Caco-2 (cell line): ENCODE data around the gene CAMK1D. TPM values are rescaled to one million over a fixed set of nuclear protein-coding genes. Genes with fewer than 3 reads are reported as not detected.
"Not testable (repeated sequence)": the region's sequence is repeated elsewhere in the genome, so short reads cannot be mapped to it uniquely, and the experiment has no call there.

Source experiments
- BruUV-seq: library from RNA; stranded (reverse); fragments of 400-500 nt; replicated peaks from 2 replicates; lab custom pipeline; 2021; lab: Mats Ljungman, UMichigan
- CTCF ChIA-PET: fragments of 300-600 bp; sonication (Branson Sonifier 250); formaldehyde crosslinking; loops from one replicate; lab custom pipeline; 2022; ENCODE audit warnings: antibody characterized with exemption; lab: Charles Lee
- POLR2A ChIA-PET: fragments of 300-600 bp; sonication (Branson Sonifier 250); formaldehyde crosslinking; loops from one replicate; lab custom pipeline; 2022; ENCODE audit warnings: antibody characterized with exemption; lab: Charles Lee
- DNase-seq, 2 experiments: peaks; one replicate each; pipeline versions ENCODE4 v3.0.0 to v3.0.0-alpha.2; 2020 to 2022
- H3K27me3 ChIP-seq: replicated peaks from 2 replicates; pipeline ENCODE4 v1.6.0; 2011; ENCODE audit warnings: low read length; ENCODE audit not compliant: control insufficient read depth, insufficient read depth
- H3K36me3 ChIP-seq: 2 replicates; pipeline ENCODE4 v1.5.1; 2011; ENCODE audit warnings: low read length; ENCODE audit not compliant: control insufficient read depth, insufficient read depth
- H3K4me1 ChIP-seq: fragments of 250-450 bp; sonication (Bioruptor Pico); 2 replicates; pipeline ENCODE4 v1.5.1; 2020; ENCODE audit warnings: mild to moderate bottlenecking
- H3K4me3 ChIP-seq: 2 replicates; pipeline ENCODE4 v1.5.1; 2011; ENCODE audit warnings: low read depth, mild to moderate bottlenecking, control low read depth, low read length
- H3K9me3 ChIP-seq: fragments of 250-450 bp; sonication (Bioruptor Pico); 2 replicates; pipeline ENCODE4 v1.5.1; 2020; ENCODE audit warnings: mild to moderate bottlenecking, moderate library complexity
- H3K27ac Mint-ChIP-seq: one replicate; pipeline ENCODE4 v1.8.0; 2022; ENCODE audit warnings: mixed read lengths; ENCODE audit not compliant: unreplicated experiment
- H3K27me3 Mint-ChIP-seq: one replicate; pipeline ENCODE4 v1.8.0; 2022; ENCODE audit warnings: mixed read lengths; ENCODE audit not compliant: insufficient read depth, unreplicated experiment
- H3K36me3 Mint-ChIP-seq: one replicate; pipeline ENCODE4 v1.8.0; 2022; ENCODE audit warnings: mild to moderate bottlenecking, mixed read lengths; ENCODE audit not compliant: insufficient read depth, unreplicated experiment
- H3K4me1 Mint-ChIP-seq: one replicate; pipeline ENCODE4 v1.8.0; 2022; ENCODE audit warnings: low read depth, mixed read lengths; ENCODE audit not compliant: unreplicated experiment
- H3K4me3 Mint-ChIP-seq: one replicate; pipeline ENCODE4 v1.8.0; 2022; ENCODE audit warnings: mild to moderate bottlenecking, moderate library complexity, mixed read lengths; ENCODE audit not compliant: unreplicated experiment
- H3K9me3 Mint-ChIP-seq: one replicate; pipeline ENCODE4 v1.8.0; 2022; ENCODE audit warnings: mixed read lengths; ENCODE audit not compliant: unreplicated experiment
- CTCF ChIP-seq, 2 experiments: fragments of 200-600 bp in 1 of 2; IDR thresholded peaks; 1 replicate in 1 of 2; 2 replicates in 1 of 2; pipeline versions ENCODE4 v1.5.1 to v1.8.0; 2011 to 2022; ENCODE audit warnings: antibody characterized with exemption in 1 of 2, control low read depth in 1 of 2, inconsistent platforms in 1 of 2, low read depth in 1 of 2, low read length in 1 of 2, mild to moderate bottlenecking in 1 of 2, moderate library complexity in 1 of 2; ENCODE audit not compliant: insufficient read depth in 1 of 2, severe bottlenecking in 1 of 2, unreplicated experiment in 1 of 2
- intact Hi-C: fragments of 100-400 bp; cut with micrococcal nuclease; formaldehyde crosslinking; loops from one replicate; pipeline ENCODE4 v1.10.0; 2022; ENCODE audit not compliant: unreplicated experiment
- total RNA-seq: library from RNA; stranded (reverse); gene quantifications from 2 replicates; pipeline ENCODE4 v1.2.3, GENCODE V29; 2022

Gene CAMK1D
- total RNA-seq, 1 experiment from 2014 or later, result 10.9 TPM

GRCh38 chr10:12810046-12810445, 460.7 kb downstream of the CAMK1D start:
- H3K4me1 Mint-ChIP-seq, H3K9me3 Mint-ChIP-seq, H3K36me3 ChIP-seq, DNase-seq, H3K9me3 ChIP-seq, POLR2A ChIA-PET, H3K36me3 Mint-ChIP-seq, H3K27me3 Mint-ChIP-seq, H3K27me3 ChIP-seq, H3K4me3 Mint-ChIP-seq, H3K27ac Mint-ChIP-seq, CTCF ChIA-PET, intact Hi-C loops, BruUV-seq, H3K4me1 ChIP-seq, H3K4me3 ChIP-seq: not testable (repeated sequence)
- peak in 1 of 2 experiments; percentile 43 for TF ChIP-seq CTCF (IDR thresholded peaks at IDR 0.05; ENCODE audit: insufficient read depth in 1 of 2, low read depth in 1 of 2, low read length in 1 of 2, severe bottlenecking in 1 of 2, unreplicated experiment in 1 of 2)

GRCh38 chr10:12811826-12812225, 462.5 kb downstream of the CAMK1D start:
- BruUV-seq, result no TSS peak
- intact Hi-C loops, result no loop called here
- H3K9me3 Mint-ChIP-seq, result no peaks in the 10 kb centered on the region
- Histone ChIP-seq H3K36me3 (no peaks in the 10 kb centered on the region), H3K9me3 (no peaks in the 10 kb centered on the region), H3K27me3 (no peaks in the 10 kb centered on the region), H3K4me1 (no peaks in the 10 kb centered on the region), H3K4me3 (no peak overlapping the region)
- no peak overlapping the region for H3K4me3 Mint-ChIP-seq
- TF ChIP-seq CTCF (IDR thresholded peaks at IDR 0.05; ENCODE audit: insufficient read depth in 1 of 2, low read depth in 1 of 2, low read length in 1 of 2, severe bottlenecking in 1 of 2, unreplicated experiment in 1 of 2), result no peak
- ChIA-PET CTCF (interaction anchor here (0.9 kb wide), 1 partner anchor 29 kb away, joined by 3 read pairs; no protein-coding TSS in a partner anchor), POLR2A (no interaction called here)
- no peak for DNase-seq
- no peak overlapping the region for H3K27ac Mint-ChIP-seq
- H3K27me3 Mint-ChIP-seq, result no peaks in the 10 kb centered on the region
- H3K4me1 Mint-ChIP-seq, result no peaks in the 10 kb centered on the region
- no peaks in the 10 kb centered on the region for H3K36me3 Mint-ChIP-seq

- Mint-ChIP-seq H3K27me3 (no peaks in the 10 kb centered on the region), H3K4me1 (no peaks in the 10 kb centered on the region), H3K27ac (no peak overlapping the region), H3K36me3 (no peaks in the 10 kb centered on the region), H3K9me3 (no peaks in the 10 kb centered on the region), H3K4me3 (no peak overlapping the region)
- no peaks in the 10 kb centered on the region for H3K36me3 ChIP-seq
- no peak overlapping the region for H3K4me3 ChIP-seq
- ChIA-PET CTCF (no interaction called here), POLR2A (no interaction called here)
- no peak for DNase-seq
- H3K9me3 ChIP-seq, result no peaks in the 10 kb centered on the region
- no peaks in the 10 kb centered on the region for H3K27me3 ChIP-seq
- no TSS peak for BruUV-seq
- intact Hi-C loops, result no loop called here
- H3K4me1 ChIP-seq, result no peaks in the 10 kb centered on the region
- no peak for TF ChIP-seq CTCF (IDR thresholded peaks at IDR 0.05; ENCODE audit: insufficient read depth in 1 of 2, low read depth in 1 of 2, low read length in 1 of 2, severe bottlenecking in 1 of 2, unreplicated experiment in 1 of 2)
Measured at GRCh38 chr10:12812571-12812970, 463.2 kb downstream of the CAMK1D start.
